K562 (cell line): ENCODE measurements around the gene PEX5L. TPM values are rescaled to one million over a fixed set of nuclear protein-coding genes. Genes with fewer than 3 reads are reported as not detected.

Source experiments
- ATAC-seq: fragments of 200-7000 bp; cut with Tn5 transposase; 3 replicates; pipeline ENCODE4 v1.9.1; 2020; ENCODE audit warnings: moderate library complexity
- BruUV-seq: library from RNA; stranded (reverse); fragments of 400-500 nt; replicated peaks from 2 replicates; lab custom pipeline; 2021; lab: Mats Ljungman, UMichigan
- CTCF ChIA-PET: fragments of 300-600 bp; formaldehyde crosslinking; extraction: SDS; loops from one replicate; lab custom pipeline; 2021; ENCODE audit warnings: low intra/inter-chr PET ratio; lab: Yijun Ruan, JAX
- POLR2A ChIA-PET: fragments of 300-600, 350-650 bp; sonication (Branson Sonifier 250); formaldehyde crosslinking; extraction: SDS; loops from one replicate; lab custom pipeline; 2021; ENCODE audit warnings: antibody characterized with exemption, inconsistent platforms; lab: Yijun Ruan, JAX
- DNase-seq, 4 experiments: peaks; one replicate each; pipeline versions ENCODE4 v3.0.0 to v3.0.0-alpha.2; 2011 to 2018; ENCODE audit warnings: low spot score in 3 of 4, mixed read lengths in 3 of 4; ENCODE audit errors: extremely low read depth in 1 of 4
- FAIRE-seq: peaks from 2 replicates; lab custom pipeline; 2011; peaks lifted over from hg19 to GRCh38; lab: Jason Lieb, UNC
- H2AFZ ChIP-seq: 2 replicates; pipeline ENCODE4 v1.6.0; 2011; ENCODE audit warnings: low read depth, low read length, control low read depth, inconsistent platforms
- H3K27ac ChIP-seq: fragments of 200-600 bp; 3 replicates; pipeline ENCODE4 v1.8.0; 2011; ENCODE audit warnings: low read depth, mild to moderate bottlenecking, control low read depth, inconsistent platforms, low read length, moderate library complexity, mixed read lengths; ENCODE audit errors: extremely low read depth
- H3K27me3 ChIP-seq, 2 experiments: fragments of 300-600 bp in 1 of 2; 2 replicates in 1 of 2; 3 replicates in 1 of 2; pipeline versions ENCODE4 v1.6.0 to v1.8.0; 2011; ENCODE audit warnings: inconsistent platforms in 2 of 2, low read length in 2 of 2, mild to moderate bottlenecking in 1 of 2, mixed read lengths in 1 of 2, moderate library complexity in 1 of 2; ENCODE audit not compliant: control insufficient read depth in 2 of 2, insufficient read depth in 2 of 2
- H3K36me3 ChIP-seq: fragments of 300-600 bp; 3 replicates; pipeline ENCODE4 v1.8.0; 2011; ENCODE audit warnings: mild to moderate bottlenecking, low read length, inconsistent platforms; ENCODE audit not compliant: control insufficient read depth, insufficient read depth
- H3K4me1 ChIP-seq, 2 experiments: fragments of 200-600 bp in 1 of 2; replicated peaks in 1 of 2; 2 replicates in 1 of 2; 3 replicates in 1 of 2; pipeline versions ENCODE4 v1.5.1 to v1.8.0; 2011; ENCODE audit warnings: inconsistent platforms in 2 of 2, low read length in 2 of 2, mild to moderate bottlenecking in 1 of 2, mixed read lengths in 1 of 2, moderate library complexity in 1 of 2; ENCODE audit not compliant: control insufficient read depth in 2 of 2, insufficient read depth in 2 of 2
- H3K4me2 ChIP-seq: 2 replicates; pipeline ENCODE4 v1.6.1; 2011; ENCODE audit warnings: low read length, control low read depth, inconsistent platforms, mixed read lengths; ENCODE audit not compliant: insufficient read depth
- H3K4me3 ChIP-seq: fragments of 200-600 bp; sonication (generic), shearing (Covaris generic); 2 replicates; pipeline ENCODE4 v1.5.1; 2016; ENCODE audit warnings: control low read depth, inconsistent platforms
- H3K79me2 ChIP-seq: fragments of 200-600 bp; 3 replicates; pipeline ENCODE4 v1.8.0; 2011; ENCODE audit warnings: low read length, inconsistent platforms; ENCODE audit not compliant: control insufficient read depth, insufficient read depth
- H3K9ac ChIP-seq, 2 experiments: 2 replicates each; pipeline versions ENCODE4 v1.6.0 to v1.6.1; 2011; ENCODE audit warnings: low read depth in 2 of 2, low read length in 2 of 2, control low read depth in 1 of 2, inconsistent platforms in 1 of 2, mild to moderate bottlenecking in 1 of 2, mixed read lengths in 1 of 2; ENCODE audit not compliant: insufficient read depth in 1 of 2
- H3K9me1 ChIP-seq: one replicate; pipeline ENCODE4 v1.6.0; 2011; ENCODE audit warnings: inconsistent platforms, mild to moderate bottlenecking, low read length, moderate library complexity; ENCODE audit not compliant: control insufficient read depth, insufficient read depth
- H3K9me3 ChIP-seq: replicated peaks from 2 replicates; pipeline ENCODE4 v1.5.1; 2011; ENCODE audit warnings: low read depth, low read length, inconsistent platforms; ENCODE audit not compliant: control insufficient read depth, insufficient read depth
- H4K20me1 ChIP-seq: replicated peaks from 2 replicates; pipeline ENCODE4 v1.6.1; 2011; ENCODE audit warnings: low read length, inconsistent platforms, mixed read lengths; ENCODE audit not compliant: control insufficient read depth, insufficient read depth
- GATA2 ChIP-seq: sonication (generic); formaldehyde crosslinking; IDR thresholded peaks from 2 replicates; pipeline ENCODE4 v1.4.0; 2020; ENCODE audit warnings: mild to moderate bottlenecking, missing genetic modification reagents
- STAT6 ChIP-seq: sonication (generic); formaldehyde crosslinking; IDR thresholded peaks from 2 replicates; pipeline ENCODE4 v1.8.1; 2023; ENCODE audit warnings: mild to moderate bottlenecking, missing genetic modification reagents
- ZBTB8A ChIP-seq: fragments of 450-650 bp; IDR thresholded peaks from 2 replicates; pipeline ENCODE4 v1.6.1; 2018; ENCODE audit warnings: mild to moderate bottlenecking, moderate library complexity; ENCODE audit not compliant: partially characterized antibody
- ZNF778 ChIP-seq: fragments of 450-650 bp; formaldehyde crosslinking; IDR thresholded peaks from 2 replicates; pipeline ENCODE4 v1.4.0; 2020; ENCODE audit warnings: mild to moderate bottlenecking, moderate library complexity
- WGBS: fragments of 100-300 bp; shearing (Covaris generic); methylation state at CpG from one replicate; pipeline ENCODE4 v1.1.6; 2016; ENCODE audit warnings: low coverage, mixed read lengths; ENCODE audit not compliant: insufficient coverage; ENCODE audit errors: missing lambda C conversion rate; 5-methylcytosine and 5-hydroxymethylcytosine counted together
- in situ Hi-C: fragments of 300-500 bp; cut with MboI; formaldehyde crosslinking; loops from 4 replicates; pipeline ENCODE4 v1.15.0; 2018; ENCODE audit warnings: inconsistent platforms, mixed read lengths
- intact Hi-C: fragments of 100-400 bp; cut with micrococcal nuclease; formaldehyde crosslinking; loops from 2 replicates; pipeline ENCODE4 v1.14.2; 2022
- polyA plus RNA-seq, 8 experiments: library from polyadenylated mRNA; depleted of rRNA in 4 of 8; stranded (reverse) in 5 of 8; unstranded in 3 of 8; fragments of >200 nt; fragmentation: Nextera tagmentation in 2 of 8; fragmentation: Illumina TruSeq in 1 of 8; extraction: Ambion mirVana in 2 of 8; extraction: Trizol in 1 of 8; gene quantifications; 2 replicates each; pipeline versions ENCODE4 v1.2.1 to v1.2.3, GENCODE V29; 2011 to 2014; ENCODE audit warnings: inconsistent platforms in 1 of 8, missing spikeins in 1 of 8
- total RNA-seq, 7 experiments: library from RNA; depleted of rRNA in 6 of 7; stranded (reverse); fragments of >200 nt in 6 of 7; fragmentation: Illumina TruSeq in 2 of 7; extraction: Trizol in 2 of 7; gene quantifications; 2 replicates each; pipeline versions ENCODE4 v1.2.1 to v1.2.3, GENCODE V29; 2011 to 2021; ENCODE audit warnings: low replicate concordance in 1 of 7

The PEX5L gene
- total and polyA plus RNA-seq, 9 of the 15 experiments (the other 6 are each of a cell fraction or from before 2014, with no cell fraction given) = not detected

GRCh38 chr3:179745079-179745478 is 291.7 kb downstream of the PEX5L start:
- no peaks in the 10 kb centered on the region for H3K9me3 ChIP-seq
- POLR2A ChIA-PET = no interaction called here
- TF ChIP-seq ZNF778 (no peak), GATA2 (CRISPR knock-in tag) (no peak), ZBTB8A (no peak), STAT6 (CRISPR knock-in tag) (no peak)
- no peak overlapping the region for H3K27ac ChIP-seq
- CTCF ChIA-PET = no interaction called here
- H2AFZ ChIP-seq = no peak overlapping the region
- no peak for ATAC-seq
- in situ Hi-C loops = no loop called here
- H3K4me2 ChIP-seq = no peak overlapping the region
- no peaks in the 10 kb centered on the region for H3K79me2 ChIP-seq
- no peaks in the 10 kb centered on the region for H3K36me3 ChIP-seq
- intact Hi-C loops = no loop called here
- H3K27me3 ChIP-seq = peaks cover 5 to 8% of the 10 kb centered on the region in 2 experiments; a peak in 3 of 5 replicates
- H3K4me3 ChIP-seq = no peak overlapping the region
- H3K9ac ChIP-seq = no peak overlapping the region
- no peaks in the 10 kb centered on the region for H3K9me1 ChIP-seq
- H4K20me1 ChIP-seq = no peaks in the 10 kb centered on the region
- no peak for FAIRE-seq
- no TSS peak for BruUV-seq
- DNase-seq = no peak
- H3K4me1 ChIP-seq = no peaks in the 10 kb centered on the region
- 12% methylated on average over 4 of the region's 4 CpGs for WGBS
